Neural cell (in vitro differentiated cells): ENCODE measurements around the gene B3GAT2. TPM values are rescaled to one million over a fixed set of nuclear protein-coding genes. Genes with fewer than 3 reads are reported as not detected.

ENCODE experiments used
- H2AFZ ChIP-seq: fragments of 200-600, 300-800 bp; sonication (generic), shearing (Covaris generic); 2 replicates; pipeline ENCODE4 v1.6.0; 2014; ENCODE audit warnings: low read depth, mild to moderate bottlenecking, antibody characterized with exemption, low read length, moderate library complexity
- H3F3A ChIP-seq: fragments of 200-600 bp; shearing (Covaris generic); 2 replicates; pipeline ENCODE4 v1.6.1; 2016; ENCODE audit warnings: mild to moderate bottlenecking, moderate library complexity, mixed read lengths, antibody characterized with exemption, low read length; ENCODE audit not compliant: insufficient read depth, poor library complexity, severe bottlenecking
- H3K27ac ChIP-seq: fragments of 200-600, 300-800 bp; sonication (generic), shearing (Covaris generic); 2 replicates; pipeline ENCODE4 v1.5.1; 2014; ENCODE audit warnings: mild to moderate bottlenecking, low read length, moderate library complexity
- H3K27me3 ChIP-seq: fragments of 300-800, 200-600 bp; sonication (generic), shearing (Covaris generic); 2 replicates; pipeline ENCODE4 v1.6.0; 2014; ENCODE audit warnings: mild to moderate bottlenecking, low read depth, low read length, moderate library complexity; ENCODE audit not compliant: insufficient read depth
- H3K36me3 ChIP-seq: fragments of 300-800, 200-600 bp; sonication (generic), shearing (Covaris generic); 2 replicates; pipeline ENCODE4 v1.5.1; 2014; ENCODE audit warnings: mild to moderate bottlenecking, antibody characterized with exemption, low read length, moderate library complexity; ENCODE audit not compliant: insufficient read depth
- H3K4me2 ChIP-seq: fragments of 300-800, 200-600 bp; sonication (generic), shearing (Covaris generic); 2 replicates; pipeline ENCODE4 v1.6.0; 2014; ENCODE audit warnings: mild to moderate bottlenecking, low read length
- H3K4me3 ChIP-seq: fragments of 300-800, 200-600 bp; sonication (generic), shearing (Covaris generic); 2 replicates; pipeline ENCODE4 v1.5.1; 2014; ENCODE audit warnings: mild to moderate bottlenecking, low read length, moderate library complexity
- H3K79me2 ChIP-seq: fragments of 200-600 bp; shearing (Covaris generic); replicated peaks from 2 replicates; pipeline ENCODE4 v1.6.0; 2014; ENCODE audit warnings: mild to moderate bottlenecking, low read length, moderate library complexity; ENCODE audit not compliant: insufficient read depth
- H3K9ac ChIP-seq: fragments of 300-800, 200-600 bp; sonication (generic), shearing (Covaris generic); 2 replicates; pipeline ENCODE4 v1.6.1; 2016; ENCODE audit warnings: mild to moderate bottlenecking, low read length, mixed read lengths
- H3K9me2 ChIP-seq: fragments of 200-600 bp; shearing (Covaris generic); 2 replicates; pipeline ENCODE4 v1.6.1; 2016; ENCODE audit warnings: mild to moderate bottlenecking, low read length, mixed read lengths; ENCODE audit not compliant: insufficient read depth
- H3K9me3 ChIP-seq: fragments of 200-600, 300-800 bp; sonication (generic), shearing (Covaris generic); 2 replicates; pipeline ENCODE4 v1.6.1; 2016; ENCODE audit warnings: mild to moderate bottlenecking, mixed run types, low read length, moderate library complexity, mixed read lengths
- H4K20me1 ChIP-seq: fragments of 200-600 bp; shearing (Covaris generic); 2 replicates; pipeline ENCODE4 v1.6.1; 2016; ENCODE audit warnings: mild to moderate bottlenecking, mixed run types; ENCODE audit not compliant: insufficient read depth
- EP300 ChIP-seq: fragments of 450-650 bp; conservative IDR thresholded peaks from 2 replicates; pipeline ENCODE4 v1.6.1; 2014; ENCODE audit warnings: antibody characterized with exemption, mild to moderate bottlenecking, moderate library complexity; ENCODE audit not compliant: poor library complexity, severe bottlenecking
- EZH2 ChIP-seq: fragments of 200-600, 300-800 bp; shearing (Covaris generic), sonication (generic); IDR thresholded peaks from 2 replicates; pipeline ENCODE4 v1.6.1; 2014; ENCODE audit warnings: antibody characterized with exemption, low read length, borderline replicate concordance, mild to moderate bottlenecking; ENCODE audit not compliant: insufficient read depth, poor library complexity, severe bottlenecking
- MXI1 ChIP-seq: fragments of 450-650 bp; conservative IDR thresholded peaks from 2 replicates; pipeline ENCODE4 v1.6.1; 2014; ENCODE audit warnings: antibody characterized with exemption, mild to moderate bottlenecking; ENCODE audit not compliant: poor library complexity, severe bottlenecking
- POLR2AphosphoS5 ChIP-seq: IDR thresholded peaks from 2 replicates; pipeline ENCODE4 v1.6.1; 2012
- RAD21 ChIP-seq: fragments of 450-650 bp; conservative IDR thresholded peaks from 2 replicates; pipeline ENCODE4 v1.6.1; 2014; ENCODE audit warnings: antibody characterized with exemption, mild to moderate bottlenecking, moderate library complexity
- REST ChIP-seq: IDR thresholded peaks from 2 replicates; pipeline ENCODE4 v1.6.1; 2012; ENCODE audit warnings: borderline replicate concordance
- SMC3 ChIP-seq: fragments of 450-650 bp; conservative IDR thresholded peaks from 2 replicates; pipeline ENCODE4 v1.6.1; 2014; ENCODE audit warnings: antibody characterized with exemption, mild to moderate bottlenecking, moderate library complexity; ENCODE audit not compliant: poor library complexity
- TAF1 ChIP-seq: IDR thresholded peaks from 2 replicates; pipeline ENCODE4 v1.6.1; 2012; ENCODE audit warnings: low read depth
- polyA plus RNA-seq: library from polyadenylated mRNA; depleted of rRNA; stranded (reverse); fragments of >200 nt; gene quantifications from 2 replicates; pipeline ENCODE4 v1.2.3, GENCODE V29; 2014
- TF ChIP-seq, protein P1 (sequence below): fragments of 450-650 bp; IDR thresholded peaks from 2 replicates; pipeline ENCODE4 v1.5.1; 2014; ENCODE audit warnings: antibody characterized with exemption, mild to moderate bottlenecking, moderate library complexity; ENCODE audit not compliant: poor library complexity, severe bottlenecking

Gene B3GAT2
- polyA plus RNA-seq, 1 donor from 2014 or later, result 5.6 TPM

GRCh38 chr6:70852667-70853246 is 104.1 kb downstream of the B3GAT2 start:
- no peaks in the 10 kb centered on the region for H3K9me3 ChIP-seq
- H3K4me3 ChIP-seq, result no peak overlapping the region
- no peaks in the 10 kb centered on the region for H3K9me2 ChIP-seq
- H3K9ac ChIP-seq, result no peak overlapping the region
- no peak overlapping the region for H3K4me2 ChIP-seq
- H3K27ac ChIP-seq, result no peak overlapping the region
- H3K36me3 ChIP-seq, result no peaks in the 10 kb centered on the region
- no peak overlapping the region for H2AFZ ChIP-seq
- H3F3A ChIP-seq, result no peaks in the 10 kb centered on the region
- no peaks in the 10 kb centered on the region for H4K20me1 ChIP-seq
- no peaks in the 10 kb centered on the region for H3K79me2 ChIP-seq
- no peaks in the 10 kb centered on the region for H3K27me3 ChIP-seq
- no peak for TF ChIP-seq POLR2AphosphoS5
- TF ChIP-seq MXI1, result no peak
- TF ChIP-seq, protein P1, sequence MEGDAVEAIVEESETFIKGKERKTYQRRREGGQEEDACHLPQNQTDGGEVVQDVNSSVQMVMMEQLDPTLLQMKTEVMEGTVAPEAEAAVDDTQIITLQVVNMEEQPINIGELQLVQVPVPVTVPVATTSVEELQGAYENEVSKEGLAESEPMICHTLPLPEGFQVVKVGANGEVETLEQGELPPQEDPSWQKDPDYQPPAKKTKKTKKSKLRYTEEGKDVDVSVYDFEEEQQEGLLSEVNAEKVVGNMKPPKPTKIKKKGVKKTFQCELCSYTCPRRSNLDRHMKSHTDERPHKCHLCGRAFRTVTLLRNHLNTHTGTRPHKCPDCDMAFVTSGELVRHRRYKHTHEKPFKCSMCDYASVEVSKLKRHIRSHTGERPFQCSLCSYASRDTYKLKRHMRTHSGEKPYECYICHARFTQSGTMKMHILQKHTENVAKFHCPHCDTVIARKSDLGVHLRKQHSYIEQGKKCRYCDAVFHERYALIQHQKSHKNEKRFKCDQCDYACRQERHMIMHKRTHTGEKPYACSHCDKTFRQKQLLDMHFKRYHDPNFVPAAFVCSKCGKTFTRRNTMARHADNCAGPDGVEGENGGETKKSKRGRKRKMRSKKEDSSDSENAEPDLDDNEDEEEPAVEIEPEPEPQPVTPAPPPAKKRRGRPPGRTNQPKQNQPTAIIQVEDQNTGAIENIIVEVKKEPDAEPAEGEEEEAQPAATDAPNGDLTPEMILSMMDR, result no peak
- TF ChIP-seq EP300, result no peak
- no peak for TF ChIP-seq EZH2
- TF ChIP-seq TAF1, result no peak
- TF ChIP-seq RAD21, result no peak
- no peak for TF ChIP-seq REST

DNA sequence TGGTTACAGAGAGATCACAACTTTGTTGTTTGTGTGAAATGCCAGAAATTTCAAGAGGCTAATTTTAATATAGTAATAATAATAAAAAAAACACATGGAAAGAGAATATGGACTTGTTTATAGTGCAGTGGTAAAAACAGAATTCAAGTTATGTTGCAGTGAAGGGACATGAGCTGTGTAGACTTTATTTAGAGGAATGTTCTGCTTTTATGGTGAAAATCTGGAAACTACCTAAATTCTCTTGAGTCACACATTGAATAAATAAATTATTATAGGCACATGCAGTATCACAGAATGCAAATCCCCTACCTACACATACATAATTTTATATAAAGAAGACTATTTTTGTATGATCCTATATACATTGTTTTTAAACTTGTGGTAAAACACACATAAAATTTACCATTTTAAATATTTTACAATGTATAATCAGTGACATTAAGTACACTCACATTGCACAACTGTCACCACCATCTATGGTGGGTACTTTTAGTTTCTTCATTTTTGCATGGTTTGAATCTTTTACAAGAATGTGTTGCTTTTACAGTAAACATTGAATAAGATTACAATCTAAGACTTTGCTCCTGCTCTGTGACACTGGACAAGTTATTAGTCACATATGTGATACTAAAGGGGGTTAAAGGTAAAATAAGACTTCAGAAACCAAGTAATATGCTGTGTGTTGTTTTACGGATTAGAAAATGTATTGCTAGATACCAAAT is 107.4 kb downstream of the B3GAT2 start:
- Histone ChIP-seq H3K36me3 (no peaks in the 10 kb centered on the region), H3K9me2 (no peaks in the 10 kb centered on the region), H3K9me3 (no peaks in the 10 kb centered on the region), H3K27me3 (no peaks in the 10 kb centered on the region), H2AFZ (no peak overlapping the region), H3K79me2 (no peaks in the 10 kb centered on the region), H3K4me2 (no peak overlapping the region), H4K20me1 (no peaks in the 10 kb centered on the region), H3K4me3 (no peak overlapping the region), H3K9ac (no peak overlapping the region), H3F3A (no peaks in the 10 kb centered on the region), H3K27ac (no peak overlapping the region)
- TF ChIP-seq MXI1 (no peak), EP300 (no peak), RAD21 (no peak), REST (no peak), EZH2 (no peak), POLR2AphosphoS5 (no peak), SMC3 (no peak), TAF1 (no peak)
- TF ChIP-seq, protein P1, result no peak
